ENCODE data around the gene RIOX2. TPM values are rescaled to one million over a fixed set of nuclear protein-coding genes. Genes with fewer than 3 reads are reported as not detected.

The RIOX2 gene
- total and polyA plus RNA-seq, 2 donors (not counting 1 experiment from before 2014, with no cell fraction given) = 18.5 to 23.6 TPM

DNA sequence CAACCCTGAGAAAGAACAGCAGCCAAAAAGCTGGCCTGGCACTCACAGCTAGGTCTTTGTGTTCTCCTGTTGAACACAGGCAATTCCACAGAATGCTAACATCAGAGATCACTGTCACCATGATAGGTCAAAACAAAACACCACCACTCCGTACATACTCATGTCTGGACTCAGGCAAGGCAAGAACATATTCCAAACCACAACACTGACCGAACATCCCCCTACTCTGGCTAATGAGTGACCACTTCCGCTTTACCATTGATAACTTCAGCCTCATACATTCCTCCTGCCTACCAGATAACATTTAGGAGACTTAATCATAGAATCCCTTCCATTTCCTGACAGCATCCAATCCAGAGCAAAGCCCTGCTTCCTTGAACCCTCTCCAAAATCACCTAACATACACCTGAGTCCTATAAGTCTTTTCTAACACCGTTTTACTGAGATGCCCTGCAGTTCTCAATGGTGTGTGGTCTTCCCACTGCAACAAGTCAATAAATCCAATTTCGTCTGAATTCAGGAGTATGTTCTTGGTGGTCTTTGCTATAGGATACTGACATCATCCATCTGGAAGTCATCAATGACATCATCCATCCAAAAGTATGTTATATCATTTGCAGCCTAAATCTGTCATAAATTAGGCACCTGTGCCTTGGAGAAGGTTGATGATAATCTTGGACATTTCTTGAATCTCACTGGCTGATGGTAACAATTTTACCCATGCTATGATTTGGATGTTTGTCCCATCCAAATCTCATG, 23.7 kb downstream of the RIOX2 start:
- ATAC-seq (ENCODE audit: low read depth) (no peak), DNase-seq (no peak)
- no peak overlapping the region for H3K4me3 ChIP-seq (ENCODE audit: control extremely low read depth in 1 of 5, extremely low read depth in 1 of 5, insufficient read depth in 1 of 5, low read depth in 2 of 5, low read length in 4 of 5)
- H3K4me1 ChIP-seq (ENCODE audit: control insufficient read depth in 2 of 2, insufficient read depth in 2 of 2, low read length in 2 of 2) = no peaks in the 10 kb centered on the region
- Mint-ChIP-seq H3K9me3 (ENCODE audit: insufficient read depth) (no peaks in the 10 kb centered on the region), H3K4me1 (no peaks in the 10 kb centered on the region), H3K27me3 (no peaks in the 10 kb centered on the region), H3K4me3 (no peak overlapping the region), H3K27ac (no peak overlapping the region)
- H3K9me3 ChIP-seq (ENCODE audit: control extremely low read depth in 1 of 3, control insufficient read depth in 2 of 3, insufficient read depth in 1 of 3, low read length in 2 of 3) = no peaks in the 10 kb centered on the region
- H3K79me2 ChIP-seq (ENCODE audit: control insufficient read depth, insufficient read depth, low read length) = no peaks in the 10 kb centered on the region
- no peaks in the 10 kb centered on the region for H3K27me3 ChIP-seq (replicated peaks in 1 of 4; ENCODE audit: control extremely low read depth in 1 of 4, control insufficient read depth in 3 of 4, insufficient read depth in 4 of 4, low read length in 3 of 4)
- intact Hi-C loops (cut with micrococcal nuclease) = no loop called here
- 100% methylated on average over 4 of the region's 5 CpGs for WGBS (ENCODE audit: insufficient coverage)
- TF ChIP-seq EZH2 (IDR thresholded peaks at IDR 0.05; ENCODE audit: borderline replicate concordance, insufficient read depth, low read depth, low read length, poor library complexity, severe bottlenecking) = no peak
- TF ChIP-seq, protein P1, sequence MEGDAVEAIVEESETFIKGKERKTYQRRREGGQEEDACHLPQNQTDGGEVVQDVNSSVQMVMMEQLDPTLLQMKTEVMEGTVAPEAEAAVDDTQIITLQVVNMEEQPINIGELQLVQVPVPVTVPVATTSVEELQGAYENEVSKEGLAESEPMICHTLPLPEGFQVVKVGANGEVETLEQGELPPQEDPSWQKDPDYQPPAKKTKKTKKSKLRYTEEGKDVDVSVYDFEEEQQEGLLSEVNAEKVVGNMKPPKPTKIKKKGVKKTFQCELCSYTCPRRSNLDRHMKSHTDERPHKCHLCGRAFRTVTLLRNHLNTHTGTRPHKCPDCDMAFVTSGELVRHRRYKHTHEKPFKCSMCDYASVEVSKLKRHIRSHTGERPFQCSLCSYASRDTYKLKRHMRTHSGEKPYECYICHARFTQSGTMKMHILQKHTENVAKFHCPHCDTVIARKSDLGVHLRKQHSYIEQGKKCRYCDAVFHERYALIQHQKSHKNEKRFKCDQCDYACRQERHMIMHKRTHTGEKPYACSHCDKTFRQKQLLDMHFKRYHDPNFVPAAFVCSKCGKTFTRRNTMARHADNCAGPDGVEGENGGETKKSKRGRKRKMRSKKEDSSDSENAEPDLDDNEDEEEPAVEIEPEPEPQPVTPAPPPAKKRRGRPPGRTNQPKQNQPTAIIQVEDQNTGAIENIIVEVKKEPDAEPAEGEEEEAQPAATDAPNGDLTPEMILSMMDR (IDR thresholded peaks at IDR 0.05) = no peak
- CTCF ChIA-PET = no interaction called here
- no peaks in the 10 kb centered on the region for H4K20me1 ChIP-seq (ENCODE audit: control insufficient read depth, insufficient read depth, low read length, poor library complexity, severe bottlenecking)
- H3K36me3 ChIP-seq (replicated peaks in 1 of 2; ENCODE audit: control extremely low read depth in 1 of 2, control insufficient read depth in 1 of 2, extremely low read depth in 1 of 2, insufficient read depth in 2 of 2, low read length in 1 of 2) = peaks cover 0 to 89% of the 10 kb centered on the region in 2 experiments
- H3K27ac ChIP-seq (ENCODE audit: low read length in 2 of 2) = no peak overlapping the region
- no peak overlapping the region for H2AFZ ChIP-seq (ENCODE audit: insufficient read depth, low read depth, low read length, poor library complexity, severe bottlenecking)
- H3K4me2 ChIP-seq (replicated peaks; ENCODE audit: low read depth, low read length, poor library complexity, severe bottlenecking) = no peak overlapping the region
- POLR2A ChIA-PET = no interaction called here
- no peak overlapping the region for H3K9ac ChIP-seq (ENCODE audit: low read length)

- DNase-seq (no peak), ATAC-seq (ENCODE audit: low read depth) (no peak)
- CTCF ChIA-PET = no interaction called here
- POLR2A ChIA-PET = no interaction called here
- intact Hi-C loops (cut with micrococcal nuclease) = no loop called here
- 86% methylated on average over 1 of the region's 4 CpGs for WGBS (ENCODE audit: insufficient coverage)
- Histone ChIP-seq H3K4me1 (ENCODE audit: control insufficient read depth in 2 of 2, insufficient read depth in 2 of 2, low read length in 2 of 2) (no peaks in the 10 kb centered on the region), H3K9me3 (ENCODE audit: control extremely low read depth in 1 of 3, control insufficient read depth in 2 of 3, insufficient read depth in 1 of 3, low read length in 2 of 3) (no peaks in the 10 kb centered on the region), H3K4me3 (ENCODE audit: control extremely low read depth in 1 of 5, extremely low read depth in 1 of 5, insufficient read depth in 1 of 5, low read depth in 2 of 5, low read length in 4 of 5) (no peak overlapping the region), H3K9ac (ENCODE audit: low read length) (no peak overlapping the region), H3K4me2 (replicated peaks; ENCODE audit: low read depth, low read length, poor library complexity, severe bottlenecking) (no peak overlapping the region), H3K27me3 (replicated peaks in 1 of 4; ENCODE audit: control extremely low read depth in 1 of 4, control insufficient read depth in 3 of 4, insufficient read depth in 4 of 4, low read length in 3 of 4) (no peaks in the 10 kb centered on the region), H2AFZ (ENCODE audit: insufficient read depth, low read depth, low read length, poor library complexity, severe bottlenecking) (no peak overlapping the region), H3K36me3 (replicated peaks in 1 of 2; ENCODE audit: control extremely low read depth in 1 of 2, control insufficient read depth in 1 of 2, extremely low read depth in 1 of 2, insufficient read depth in 2 of 2, low read length in 1 of 2) (peaks cover 2 to 52% of the 10 kb centered on the region in 2 experiments), H3K27ac (ENCODE audit: low read length in 2 of 2) (no peak overlapping the region), H4K20me1 (ENCODE audit: control insufficient read depth, insufficient read depth, low read length, poor library complexity, severe bottlenecking) (no peaks in the 10 kb centered on the region), H3K79me2 (ENCODE audit: control insufficient read depth, insufficient read depth, low read length) (no peaks in the 10 kb centered on the region)
- H3K4me3 Mint-ChIP-seq = no peak overlapping the region
- TF ChIP-seq, protein P1 (IDR thresholded peaks at IDR 0.05) = no peak
- no peak for TF ChIP-seq EZH2 (IDR thresholded peaks at IDR 0.05; ENCODE audit: borderline replicate concordance, insufficient read depth, low read depth, low read length, poor library complexity, severe bottlenecking)
- H3K27ac Mint-ChIP-seq = no peak overlapping the region
- H3K4me1 Mint-ChIP-seq = no peaks in the 10 kb centered on the region
- no peaks in the 10 kb centered on the region for H3K27me3 Mint-ChIP-seq
- H3K9me3 Mint-ChIP-seq (ENCODE audit: insufficient read depth) = no peaks in the 10 kb centered on the region
Observed at GRCh38 chr3:97942801-97943546, 29.3 kb downstream of the RIOX2 start.

Measured in B cell (primary cell).